KMS-11 (cell line): ENCODE data around the gene MDN1.

ENCODE experiments used
- H2AFZ ChIP-seq: fragments of 200-600 bp; sonication (generic); 2 replicates; pipeline ENCODE4 v1.6.1; 2016; ENCODE audit warnings: antibody characterized with exemption, mixed run types, low read depth
- H3K27ac ChIP-seq: fragments of 200-600 bp; sonication (generic); 2 replicates; pipeline ENCODE4 v1.6.1; 2016; ENCODE audit warnings: mild to moderate bottlenecking, mixed run types
- H3K27me3 ChIP-seq: fragments of 200-600 bp; sonication (generic); 2 replicates; pipeline ENCODE4 v1.6.1; 2017; ENCODE audit warnings: mild to moderate bottlenecking, low read depth, mixed run types, moderate library complexity; ENCODE audit not compliant: insufficient read depth
- H3K36me3 ChIP-seq: fragments of 200-600 bp; sonication (generic); 2 replicates; pipeline ENCODE4 v1.6.1; 2017; ENCODE audit warnings: mild to moderate bottlenecking, mixed run types; ENCODE audit not compliant: insufficient read depth
- H3K4me1 ChIP-seq: fragments of 200-600 bp; sonication (generic); 2 replicates; pipeline ENCODE4 v1.6.1; 2016; ENCODE audit warnings: mild to moderate bottlenecking, low read depth, mixed run types; ENCODE audit not compliant: poor library complexity, severe bottlenecking
- H3K4me2 ChIP-seq: fragments of 200-600 bp; sonication (generic); 2 replicates; pipeline ENCODE4 v1.7.0; 2016; ENCODE audit warnings: mild to moderate bottlenecking, mixed run types
- H3K4me3 ChIP-seq: fragments of 200-600 bp; sonication (generic); IDR thresholded peaks from 2 replicates; pipeline ENCODE4 v1.6.1; 2017; ENCODE audit warnings: low read depth, low read length, mixed read lengths; ENCODE audit not compliant: insufficient read depth
- H3K79me2 ChIP-seq: fragments of 200-600 bp; sonication (generic); 2 replicates; pipeline ENCODE4 v1.6.1; 2016; ENCODE audit warnings: low read depth, mixed run types; ENCODE audit not compliant: insufficient read depth
- H3K9ac ChIP-seq: fragments of 200-600 bp; sonication (generic); 2 replicates; pipeline ENCODE4 v1.6.1; 2016; ENCODE audit warnings: mild to moderate bottlenecking, mixed run types
- H4K20me1 ChIP-seq: fragments of 200-600 bp; sonication (generic); 2 replicates; pipeline ENCODE4 v1.6.1; 2016; ENCODE audit warnings: mild to moderate bottlenecking, mixed run types; ENCODE audit not compliant: insufficient read depth
- TF ChIP-seq, protein P1 (sequence below): fragments of 200-600 bp; sonication (generic); conservative IDR thresholded peaks from 2 replicates; pipeline ENCODE4 v1.6.1; 2017; ENCODE audit warnings: low read depth, mild to moderate bottlenecking, antibody characterized with exemption, low read length, moderate library complexity, mixed read lengths

The MDN1 gene

DNA sequence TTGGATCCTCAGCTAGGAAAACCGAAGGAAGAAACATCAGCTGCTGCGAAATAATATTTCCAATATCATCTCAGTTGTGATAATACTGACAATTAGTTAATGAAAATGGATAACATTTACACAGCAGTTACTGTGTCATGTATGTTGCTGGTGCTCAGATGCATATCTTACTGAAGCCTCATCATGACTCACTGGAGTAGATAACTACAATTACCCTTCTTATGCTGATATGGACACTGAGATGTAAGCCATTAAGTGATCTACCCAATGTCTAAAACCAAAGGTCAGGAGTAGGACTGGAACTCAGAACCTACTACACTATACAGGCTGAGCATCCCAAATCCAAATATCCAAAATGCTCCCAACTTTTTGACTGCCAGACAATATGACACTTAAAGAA lies 126.4 kb downstream of the MDN1 start:
- no peaks in the 10 kb centered on the region for H3K36me3 ChIP-seq

DNA sequence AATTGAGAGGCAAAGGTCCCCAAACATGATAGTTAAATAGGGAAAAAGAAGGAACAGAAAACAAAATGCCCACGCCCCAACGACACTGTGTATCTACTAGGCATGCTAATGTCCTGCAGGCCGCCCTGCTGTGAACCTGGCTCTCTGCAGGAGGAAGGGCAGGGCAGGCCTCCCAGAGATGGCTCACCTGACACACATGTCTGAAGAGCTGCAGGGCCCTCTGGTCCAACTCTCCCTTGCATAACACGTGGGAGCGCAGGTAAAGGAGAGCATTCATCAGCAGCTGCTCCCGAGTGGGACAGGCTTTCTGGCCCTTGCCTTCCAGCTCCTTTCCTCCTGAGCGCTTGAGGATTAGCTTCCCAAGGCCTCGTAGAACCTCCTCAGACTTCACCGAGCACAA lies 127.3 kb downstream of the MDN1 start:
- no peak overlapping the region for H3K9ac ChIP-seq
- H3K79me2 ChIP-seq, result no peaks in the 10 kb centered on the region
- H3K36me3 ChIP-seq, result 0 out of 2 replicates have a peak, but pooled peaks cover 3% of the 10 kb centered on the region
- no peak overlapping the region for H3K27ac ChIP-seq
- no peak overlapping the region for H3K4me3 ChIP-seq
- TF ChIP-seq, protein P1, sequence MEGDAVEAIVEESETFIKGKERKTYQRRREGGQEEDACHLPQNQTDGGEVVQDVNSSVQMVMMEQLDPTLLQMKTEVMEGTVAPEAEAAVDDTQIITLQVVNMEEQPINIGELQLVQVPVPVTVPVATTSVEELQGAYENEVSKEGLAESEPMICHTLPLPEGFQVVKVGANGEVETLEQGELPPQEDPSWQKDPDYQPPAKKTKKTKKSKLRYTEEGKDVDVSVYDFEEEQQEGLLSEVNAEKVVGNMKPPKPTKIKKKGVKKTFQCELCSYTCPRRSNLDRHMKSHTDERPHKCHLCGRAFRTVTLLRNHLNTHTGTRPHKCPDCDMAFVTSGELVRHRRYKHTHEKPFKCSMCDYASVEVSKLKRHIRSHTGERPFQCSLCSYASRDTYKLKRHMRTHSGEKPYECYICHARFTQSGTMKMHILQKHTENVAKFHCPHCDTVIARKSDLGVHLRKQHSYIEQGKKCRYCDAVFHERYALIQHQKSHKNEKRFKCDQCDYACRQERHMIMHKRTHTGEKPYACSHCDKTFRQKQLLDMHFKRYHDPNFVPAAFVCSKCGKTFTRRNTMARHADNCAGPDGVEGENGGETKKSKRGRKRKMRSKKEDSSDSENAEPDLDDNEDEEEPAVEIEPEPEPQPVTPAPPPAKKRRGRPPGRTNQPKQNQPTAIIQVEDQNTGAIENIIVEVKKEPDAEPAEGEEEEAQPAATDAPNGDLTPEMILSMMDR, result no peak
- H4K20me1 ChIP-seq, result no peaks in the 10 kb centered on the region
- no peak overlapping the region for H3K4me2 ChIP-seq
- H3K27me3 ChIP-seq, result no peaks in the 10 kb centered on the region
- H2AFZ ChIP-seq, result no peak overlapping the region
- peaks cover 16% of the 10 kb centered on the region for H3K4me1 ChIP-seq

More for the DNA sequence above, 126.4 kb downstream of the MDN1 start:
- Histone ChIP-seq H4K20me1 (no peaks in the 10 kb centered on the region), H3K4me1 (peaks cover 16% of the 10 kb centered on the region), H3K4me3 (no peak overlapping the region), H3K9ac (no peak overlapping the region), H2AFZ (no peak overlapping the region), H3K27ac (no peak overlapping the region), H3K79me2 (no peaks in the 10 kb centered on the region), H3K27me3 (no peaks in the 10 kb centered on the region), H3K4me2 (no peak overlapping the region)
- TF ChIP-seq, protein P1, result no peak

DNA sequence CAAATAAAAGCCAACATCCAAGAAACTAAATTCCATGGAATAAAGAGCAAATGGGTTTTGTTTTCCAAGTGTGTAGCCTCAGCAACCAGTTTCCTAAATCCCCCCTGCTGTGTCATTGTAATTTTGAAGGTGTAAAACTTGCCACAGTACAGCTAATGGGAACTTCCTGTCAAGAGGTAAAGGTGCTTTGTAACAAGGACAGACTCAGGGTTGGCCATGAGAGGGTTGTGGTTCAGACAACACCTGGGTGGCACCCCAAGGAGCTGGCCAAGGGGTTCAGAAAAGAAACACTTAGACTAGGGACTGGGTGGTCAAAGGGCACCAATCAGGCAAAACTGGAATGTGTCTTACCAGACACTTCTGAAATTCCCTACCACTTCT lies 128.7 kb downstream of the MDN1 start:
- Histone ChIP-seq H3K4me3 (no peak overlapping the region), H3K36me3 (0 out of 2 replicates have a peak, but pooled peaks cover 3% of the 10 kb centered on the region), H4K20me1 (no peaks in the 10 kb centered on the region), H3K27ac (peak overlapping the region; percentile 32; the same call in 1 of the 2 replicates), H3K4me2 (no peak overlapping the region), H3K4me1 (peaks cover 16% of the 10 kb centered on the region), H3K9ac (no peak overlapping the region), H3K27me3 (no peaks in the 10 kb centered on the region), H2AFZ (no peak overlapping the region), H3K79me2 (no peaks in the 10 kb centered on the region)
- TF ChIP-seq, protein P1, result no peak

DNA sequence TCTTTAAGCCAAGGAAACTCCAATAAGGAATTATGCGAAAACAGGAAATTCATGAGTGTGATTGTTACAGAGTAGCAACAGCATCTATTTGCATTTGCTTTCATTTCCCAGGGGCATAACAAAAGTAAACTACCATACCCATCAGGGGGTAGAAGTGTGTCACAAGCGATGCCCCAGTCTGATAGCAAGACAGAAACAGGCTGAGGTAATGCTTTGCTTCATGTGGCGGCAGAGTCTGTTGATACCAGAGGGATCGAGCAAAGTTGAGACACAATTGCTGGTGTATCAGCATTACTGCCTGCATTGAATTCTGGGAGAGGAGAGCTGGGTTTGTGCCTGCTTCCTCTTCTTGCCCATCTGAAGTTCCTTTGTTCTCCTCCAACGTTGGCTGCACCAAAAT lies 129.9 kb downstream of the MDN1 start:
- Histone ChIP-seq H3K9ac (no peak overlapping the region), H3K4me1 (peaks cover 16% of the 10 kb centered on the region), H3K79me2 (no peaks in the 10 kb centered on the region), H3K36me3 (0 out of 2 replicates have a peak, but pooled peaks cover 3% of the 10 kb centered on the region), H4K20me1 (no peaks in the 10 kb centered on the region), H3K27me3 (no peaks in the 10 kb centered on the region), H3K27ac (no peak overlapping the region), H3K4me3 (no peak overlapping the region), H2AFZ (no peak overlapping the region), H3K4me2 (no peak overlapping the region)
- TF ChIP-seq, protein P1, result no peak

DNA sequence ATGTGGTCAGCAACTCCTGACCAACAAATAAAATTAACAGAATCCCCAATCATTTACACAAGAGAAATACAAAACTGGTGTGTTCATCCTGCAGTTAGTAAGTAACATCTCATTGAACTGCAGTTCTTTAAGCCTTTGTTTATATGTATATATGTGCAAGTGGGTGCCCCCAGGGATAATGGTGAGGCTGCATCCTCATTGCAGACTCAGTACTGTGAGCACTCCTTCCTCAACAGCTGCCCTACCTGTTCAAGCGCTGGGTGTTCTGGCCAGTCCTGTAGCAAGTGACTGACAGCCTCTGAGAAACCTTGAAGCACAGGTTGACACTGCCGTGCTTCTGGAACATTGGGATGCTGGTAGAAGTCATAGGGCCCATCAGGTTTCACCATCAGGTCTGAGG lies 131.3 kb downstream of the MDN1 start:
- no peak overlapping the region for H3K27ac ChIP-seq
- H3K36me3 ChIP-seq, result 0 out of 2 replicates have a peak, but pooled peaks cover 3% of the 10 kb centered on the region
- TF ChIP-seq, protein P1, result no peak

More for the DNA sequence above, 131.3 kb downstream of the MDN1 start:
- Histone ChIP-seq H2AFZ (no peak overlapping the region), H3K4me1 (peaks cover 16% of the 10 kb centered on the region), H3K9ac (no peak overlapping the region), H3K79me2 (no peaks in the 10 kb centered on the region), H4K20me1 (no peaks in the 10 kb centered on the region), H3K27me3 (no peaks in the 10 kb centered on the region), H3K4me2 (no peak overlapping the region), H3K4me3 (no peak overlapping the region)
